Endothelial cell of umbilical vein (primary cell): Measurements from ENCODE around the gene GLYATL2. TPM values are rescaled to one million over a fixed set of nuclear protein-coding genes. Genes with fewer than 3 reads are reported as not detected.

ENCODE experiments used
- BruUV-seq: library from RNA; stranded (reverse); fragments of 400-500 nt; replicated peaks from 2 replicates; lab custom pipeline; 2021; lab: Mats Ljungman, UMichigan
- CTCF ChIA-PET: fragments of 300-600, 350-600 bp; sonication (Branson Sonifier 250); formaldehyde crosslinking; loops from one replicate; lab custom pipeline; 2021; ENCODE audit warnings: antibody characterized with exemption, inconsistent platforms; lab: Charles Lee
- POLR2A ChIA-PET: fragments of 300-600, 350-600 bp; sonication (Branson Sonifier 250); formaldehyde crosslinking; loops from one replicate; lab custom pipeline; 2021; ENCODE audit warnings: antibody characterized with exemption, inconsistent platforms; lab: Charles Lee
- DNase-seq: peaks from one replicate; pipeline ENCODE4 v3.0.0-alpha.2; 2011; ENCODE audit warnings: low read depth, low spot score
- FAIRE-seq: peaks from 2 replicates; lab custom pipeline; 2011; peaks lifted over from hg19 to GRCh38; lab: Jason Lieb, UNC
- H2AFZ ChIP-seq: 2 replicates; pipeline ENCODE4 v1.6.0; 2012; ENCODE audit warnings: low read depth, low read length, control low read depth, inconsistent platforms
- H3K27ac ChIP-seq: 2 replicates; pipeline ENCODE4 v1.5.1; 2011; ENCODE audit warnings: low read depth, mild to moderate bottlenecking, control low read depth, low read length, moderate library complexity; ENCODE audit not compliant: insufficient read depth
- H3K27me3 ChIP-seq, 2 experiments: 2 replicates each; pipeline versions ENCODE4 v1.6.0 to v1.6.1; 2011; ENCODE audit warnings: low read length in 2 of 2, mixed read lengths in 1 of 2; ENCODE audit not compliant: control insufficient read depth in 2 of 2, insufficient read depth in 2 of 2
- H3K36me3 ChIP-seq, 2 experiments: 2 replicates in 1 of 2; 3 replicates in 1 of 2; pipeline ENCODE4 v1.5.1; 2011; ENCODE audit warnings: low read length in 2 of 2, mild to moderate bottlenecking in 1 of 2, moderate library complexity in 1 of 2; ENCODE audit not compliant: control insufficient read depth in 2 of 2, insufficient read depth in 2 of 2; ENCODE audit errors: extremely low read depth in 1 of 2
- H3K4me1 ChIP-seq: 3 replicates; pipeline ENCODE4 v1.5.1; 2011; ENCODE audit warnings: mild to moderate bottlenecking, low read length; ENCODE audit not compliant: control insufficient read depth, insufficient read depth; ENCODE audit errors: extremely low read depth
- H3K4me2 ChIP-seq: 2 replicates; pipeline ENCODE4 v1.6.1; 2011; ENCODE audit warnings: low read length, control low read depth, mixed read lengths; ENCODE audit not compliant: insufficient read depth
- H3K4me3 ChIP-seq, 3 experiments: fragments of 200-600 bp in 1 of 3; sonication (generic), shearing (Covaris generic) in 1 of 3; replicated peaks in 1 of 3; 2 replicates each; pipeline ENCODE4 v1.5.1; 2011 to 2016; ENCODE audit warnings: control low read depth in 3 of 3, low read length in 3 of 3, mild to moderate bottlenecking in 2 of 3, inconsistent platforms in 1 of 3, low read depth in 1 of 3, moderate library complexity in 1 of 3; ENCODE audit not compliant: insufficient read depth in 1 of 3
- H3K79me2 ChIP-seq: 2 replicates; pipeline ENCODE4 v1.6.0; 2012; ENCODE audit warnings: low read length, inconsistent platforms; ENCODE audit not compliant: control insufficient read depth, insufficient read depth
- H3K9ac ChIP-seq: replicated peaks from 2 replicates; pipeline ENCODE3; 2011; ENCODE audit warnings: low read length, control low read depth; ENCODE audit not compliant: insufficient read depth; ENCODE audit errors: extremely low read depth
- H3K9me1 ChIP-seq: replicated peaks from 3 replicates; pipeline ENCODE4 v1.6.0; 2011; ENCODE audit warnings: mild to moderate bottlenecking, low read length; ENCODE audit not compliant: control insufficient read depth, insufficient read depth; ENCODE audit errors: extremely low read depth
- H3K9me3 ChIP-seq: replicated peaks from 2 replicates; pipeline ENCODE4 v1.5.1; 2012; ENCODE audit warnings: low read length, inconsistent platforms; ENCODE audit not compliant: control insufficient read depth, insufficient read depth
- H4K20me1 ChIP-seq: replicated peaks from 2 replicates; pipeline ENCODE3; 2011; ENCODE audit warnings: mild to moderate bottlenecking, low read length; ENCODE audit not compliant: control insufficient read depth, insufficient read depth; ENCODE audit errors: extremely low read depth
- EZH2 ChIP-seq: IDR thresholded peaks from 2 replicates; pipeline ENCODE4 v1.6.1; 2012; ENCODE audit warnings: borderline replicate concordance, low read depth, mild to moderate bottlenecking, moderate library complexity, low read length, inconsistent platforms; ENCODE audit not compliant: severe bottlenecking
- FOS ChIP-seq: IDR thresholded peaks from 2 replicates; pipeline ENCODE4 v1.6.1; 2011; ENCODE audit warnings: mild to moderate bottlenecking, low read length, moderate library complexity, borderline replicate concordance; ENCODE audit not compliant: insufficient read depth
- GATA2 ChIP-seq: IDR thresholded peaks from 2 replicates; pipeline ENCODE4 v1.7.0; 2011; ENCODE audit warnings: low read depth, mild to moderate bottlenecking, moderate library complexity, mixed read lengths, low read length; ENCODE audit not compliant: insufficient read length, insufficient read depth
- JUN ChIP-seq: IDR thresholded peaks from 2 replicates; pipeline ENCODE4 v1.6.1; 2011; ENCODE audit warnings: borderline replicate concordance, low read depth; ENCODE audit not compliant: insufficient read length, insufficient read depth
- MAX ChIP-seq: IDR thresholded peaks from 2 replicates; pipeline ENCODE4 v1.6.1; 2011; ENCODE audit not compliant: insufficient read depth, insufficient read length
- MYC ChIP-seq: IDR thresholded peaks from one replicate; pipeline ENCODE4 v1.6.1; 2011; ENCODE audit warnings: mild to moderate bottlenecking, low read depth, low read length
- POLR2A ChIP-seq: IDR thresholded peaks from 2 replicates; pipeline ENCODE4 v1.6.1; 2012; ENCODE audit warnings: low read depth, mild to moderate bottlenecking, control low read depth, low read length
- POLR2AphosphoS5 ChIP-seq: IDR thresholded peaks from 2 replicates; pipeline ENCODE4 v1.6.1; 2012; ENCODE audit warnings: low read depth, mild to moderate bottlenecking, control low read depth, low read length, moderate library complexity; ENCODE audit not compliant: insufficient read depth
- dilution Hi-C: fragments of 300-500 bp; cut with MboI; formaldehyde crosslinking; loops from one replicate; pipeline ENCODE4 v1.15.0; 2019; ENCODE audit warnings: low sequenced_read_pairs; ENCODE audit not compliant: extremely low pct_ligation_motif_present
- intact Hi-C: fragments of 100-400 bp; cut with micrococcal nuclease; formaldehyde crosslinking; loops from one replicate; pipeline ENCODE4 v1.10.0; 2022
- polyA plus RNA-seq, 4 experiments: library from polyadenylated mRNA; depleted of rRNA in 3 of 4; stranded (reverse) in 3 of 4; unstranded in 1 of 4; fragments of >200 nt; gene quantifications; 2 replicates each; pipeline versions ENCODE4 v1.2.1 to v1.2.3, GENCODE V29; 2011 to 2012; ENCODE audit warnings: missing spikeins in 1 of 4
- total RNA-seq: library from RNA; stranded (reverse); gene quantifications from 2 replicates; pipeline ENCODE4 v1.2.3, GENCODE V29; 2021
- TF ChIP-seq, protein P1 (sequence below), 2 donors: IDR thresholded peaks; 1 replicate in 1 of 2; 2 replicates in 1 of 2; pipeline ENCODE4 v1.5.1; 2011; ENCODE audit warnings: low read length in 2 of 2, mild to moderate bottlenecking in 2 of 2, moderate library complexity in 2 of 2, control low read depth in 1 of 2, inconsistent platforms in 1 of 2, low read depth in 1 of 2; ENCODE audit not compliant: insufficient read depth in 1 of 2; ENCODE audit errors: extremely low read depth in 1 of 2

GLYATL2 gene
- total and polyA plus RNA-seq, 2 donors (not counting 3 experiments of a cell fraction or from before 2014, with no cell fraction given) = not detected

- DNase-seq (no peak), FAIRE-seq (no peak)
- TF ChIP-seq MYC = no peak
- no peak for TF ChIP-seq MAX
- no peak for TF ChIP-seq EZH2
- no peak for TF ChIP-seq POLR2A
- no peak for TF ChIP-seq GATA2
- TF ChIP-seq POLR2AphosphoS5 = no peak
- TF ChIP-seq, protein P1, sequence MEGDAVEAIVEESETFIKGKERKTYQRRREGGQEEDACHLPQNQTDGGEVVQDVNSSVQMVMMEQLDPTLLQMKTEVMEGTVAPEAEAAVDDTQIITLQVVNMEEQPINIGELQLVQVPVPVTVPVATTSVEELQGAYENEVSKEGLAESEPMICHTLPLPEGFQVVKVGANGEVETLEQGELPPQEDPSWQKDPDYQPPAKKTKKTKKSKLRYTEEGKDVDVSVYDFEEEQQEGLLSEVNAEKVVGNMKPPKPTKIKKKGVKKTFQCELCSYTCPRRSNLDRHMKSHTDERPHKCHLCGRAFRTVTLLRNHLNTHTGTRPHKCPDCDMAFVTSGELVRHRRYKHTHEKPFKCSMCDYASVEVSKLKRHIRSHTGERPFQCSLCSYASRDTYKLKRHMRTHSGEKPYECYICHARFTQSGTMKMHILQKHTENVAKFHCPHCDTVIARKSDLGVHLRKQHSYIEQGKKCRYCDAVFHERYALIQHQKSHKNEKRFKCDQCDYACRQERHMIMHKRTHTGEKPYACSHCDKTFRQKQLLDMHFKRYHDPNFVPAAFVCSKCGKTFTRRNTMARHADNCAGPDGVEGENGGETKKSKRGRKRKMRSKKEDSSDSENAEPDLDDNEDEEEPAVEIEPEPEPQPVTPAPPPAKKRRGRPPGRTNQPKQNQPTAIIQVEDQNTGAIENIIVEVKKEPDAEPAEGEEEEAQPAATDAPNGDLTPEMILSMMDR (IDR thresholded peaks at IDR 0.05; ENCODE audit: extremely low read depth in 1 of 2, insufficient read depth in 1 of 2, low read depth in 1 of 2, low read length in 2 of 2) = no peak
- TF ChIP-seq JUN = no peak
- no peak for TF ChIP-seq FOS
- intact Hi-C loops (no loop called here), dilution Hi-C loops (no loop called here)
- H3K27ac ChIP-seq = no peak overlapping the region
- H3K79me2 ChIP-seq = no peaks in the 10 kb centered on the region
- H3K9me1 ChIP-seq = peaks cover 2% of the 10 kb centered on the region
- no peak overlapping the region for H3K9ac ChIP-seq
- no peak overlapping the region for H3K4me3 ChIP-seq
- H2AFZ ChIP-seq = no peak overlapping the region
- no peaks in the 10 kb centered on the region for H4K20me1 ChIP-seq
- no peaks in the 10 kb centered on the region for H3K4me1 ChIP-seq
- ChIA-PET CTCF (no interaction called here), POLR2A (no interaction called here)
- no peak overlapping the region for H3K4me2 ChIP-seq
- BruUV-seq = no TSS peak
- no peaks in the 10 kb centered on the region for H3K27me3 ChIP-seq
- H3K9me3 ChIP-seq = no peaks in the 10 kb centered on the region
- no peaks in the 10 kb centered on the region for H3K36me3 ChIP-seq
Measured at GRCh38 chr11:58801974-58802545, 42.4 kb downstream of the GLYATL2 start.
